GM18526 (cell line): ENCODE measurements around the gene RERE.

ENCODE experiments used
- POLR2A ChIP-seq: IDR thresholded peaks from 3 replicates; pipeline ENCODE4 v1.6.1; 2011; ENCODE audit not compliant: insufficient read length; ENCODE audit errors: extremely low read depth

The RERE gene

GRCh38 chr1:8646189-8646588 is 171.3 kb downstream of the RERE start:
- no peak for TF ChIP-seq POLR2A

- TF ChIP-seq POLR2A = no peak
Observed at GRCh38 chr1:8643542-8644536, 173.6 kb downstream of the RERE start.

DNA sequence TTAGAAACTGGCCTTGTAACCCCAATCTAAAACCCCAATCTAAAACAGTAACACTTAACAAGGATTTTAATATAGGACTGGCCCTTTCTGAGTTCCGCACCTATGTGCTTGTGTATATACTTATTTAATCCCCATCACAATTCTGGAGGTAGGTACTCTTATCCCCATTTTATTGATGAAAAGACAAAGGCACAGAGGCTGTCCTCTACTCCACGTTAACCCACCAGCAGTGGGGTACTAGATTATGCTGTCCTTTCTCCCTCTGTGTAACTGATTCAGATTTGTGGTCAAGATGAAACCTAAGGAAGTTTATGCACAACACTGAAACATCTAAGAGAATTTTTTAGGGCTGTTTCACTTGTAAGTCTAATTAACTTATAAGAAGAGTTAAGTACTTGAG is 175.3 kb downstream of the RERE start:
- no peak for TF ChIP-seq POLR2A

- TF ChIP-seq POLR2A = no peak
Observed at GRCh38 chr1:8641377-8641997, 176.0 kb downstream of the RERE start.

DNA sequence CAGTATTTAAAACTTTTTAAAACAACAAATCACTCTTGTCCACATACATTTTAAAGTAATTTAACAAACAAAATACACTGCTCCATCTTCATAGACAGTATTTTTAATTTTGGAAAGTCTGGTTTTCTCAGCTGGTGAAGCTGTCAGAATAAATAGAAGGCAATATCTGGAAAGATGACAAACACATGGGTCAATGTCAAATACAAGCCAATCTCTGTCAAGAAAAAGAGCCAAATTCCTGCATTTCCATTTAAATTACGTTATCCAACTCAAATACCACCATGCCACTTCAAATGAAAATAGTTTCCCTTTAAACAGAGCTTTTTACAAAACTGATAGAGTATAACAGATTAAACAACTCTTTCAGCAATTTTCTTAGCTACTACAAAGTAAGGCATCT is 176.5 kb downstream of the RERE start:
- no peak for TF ChIP-seq POLR2A

GRCh38 chr1:8639148-8639547 is 178.3 kb downstream of the RERE start:
- TF ChIP-seq POLR2A = no peak

- TF ChIP-seq POLR2A = no peak
Observed at GRCh38 chr1:8633741-8634501, 183.5 kb downstream of the RERE start.

DNA sequence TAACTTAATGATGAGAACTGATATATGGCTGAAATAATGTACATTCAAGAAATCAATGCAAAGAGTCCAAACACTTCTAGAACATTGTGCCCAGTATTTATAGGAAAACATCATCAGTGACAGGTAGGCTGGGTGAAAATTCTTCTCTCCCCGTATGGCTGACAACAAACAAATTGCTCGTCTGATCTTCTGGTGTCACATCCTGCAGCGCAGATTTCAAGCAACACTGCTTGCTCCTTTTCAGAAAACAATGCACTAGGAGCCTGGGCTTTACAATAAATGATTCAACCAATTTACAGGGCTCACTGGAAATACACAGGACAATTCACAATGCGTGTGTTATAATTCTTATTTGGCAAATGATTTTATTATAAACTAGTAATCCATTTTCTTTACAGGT is 185.3 kb downstream of the RERE start:
- TF ChIP-seq POLR2A = no peak

- no peak for TF ChIP-seq POLR2A
Observed at GRCh38 chr1:8631163-8631562, 186.3 kb downstream of the RERE start.

GRCh38 chr1:8629241-8630091 is 188.0 kb downstream of the RERE start:
- no peak for TF ChIP-seq POLR2A

- no peak for TF ChIP-seq POLR2A
Observed at GRCh38 chr1:8628606-8629005, 188.8 kb downstream of the RERE start.

- TF ChIP-seq POLR2A = no peak
Observed at GRCh38 chr1:8627728-8628127, 189.7 kb downstream of the RERE start.

DNA sequence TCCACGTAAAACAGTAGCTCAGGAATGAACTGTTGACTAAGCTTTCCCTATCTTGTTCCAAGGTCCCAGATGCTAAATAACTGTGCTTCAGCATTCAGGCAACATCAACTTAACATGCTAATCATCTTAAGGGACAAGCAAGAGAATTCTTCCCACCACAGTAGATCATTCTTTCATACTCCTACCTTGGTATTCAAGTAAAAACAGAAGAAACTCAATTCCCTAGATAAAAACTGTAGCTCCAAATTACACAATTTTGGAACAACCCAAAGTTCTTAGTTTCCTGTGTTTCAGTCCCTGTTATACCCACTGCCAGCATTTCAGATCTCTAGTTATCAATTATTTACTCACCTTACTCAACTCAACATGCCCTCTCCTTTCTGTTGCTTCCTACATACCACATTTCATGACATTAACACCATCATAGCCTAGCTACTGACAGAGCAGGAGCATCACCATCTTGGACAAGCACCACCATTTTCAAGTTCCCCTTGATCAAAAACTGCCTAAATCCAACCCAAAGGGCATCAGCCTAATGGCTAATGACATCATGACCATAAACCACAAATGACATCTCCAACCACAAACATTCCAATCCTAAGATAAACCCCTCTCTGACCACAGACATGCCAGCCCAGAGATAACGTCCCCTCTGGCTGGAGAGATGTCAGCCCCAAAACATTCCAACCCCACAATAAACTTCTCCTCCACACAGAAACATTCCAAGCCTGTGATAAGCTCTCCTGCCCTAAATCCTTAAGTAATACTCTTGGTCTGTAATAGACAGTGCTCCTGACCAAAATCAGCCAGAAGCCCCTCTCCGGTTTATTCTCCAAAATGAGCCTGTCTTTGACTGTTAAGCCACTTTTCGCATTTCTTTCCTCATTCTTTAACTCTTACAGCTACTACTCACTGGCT is 191.2 kb downstream of the RERE start:
- no peak for TF ChIP-seq POLR2A

DNA sequence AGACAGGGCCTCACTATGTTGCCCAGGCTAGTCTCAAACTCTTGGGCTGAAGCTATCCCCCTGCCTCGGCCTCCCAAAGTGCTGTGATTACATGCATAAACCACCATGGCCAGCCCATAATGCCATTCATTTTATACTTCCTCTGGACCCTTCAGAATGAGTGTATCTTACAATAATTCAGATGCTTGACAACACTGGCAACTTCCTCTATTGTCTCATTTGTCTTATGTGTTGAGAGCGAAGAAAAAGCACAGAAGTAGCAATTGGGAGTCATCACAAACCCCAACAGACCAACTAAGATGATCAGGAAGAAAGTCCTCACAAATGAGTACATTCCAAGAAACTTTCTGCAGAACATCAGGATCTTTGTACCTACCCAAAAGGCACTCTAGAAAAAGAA is 191.9 kb downstream of the RERE start:
- TF ChIP-seq POLR2A = no peak
